GM19395 (cell line): ENCODE data around the gene ATG7.

Source experiments
- ATAC-seq: cut with Tn5 transposase; IDR thresholded peaks from one replicate; pipeline ENCODE4 v1.9.1; 2021; ENCODE audit warnings: mild to moderate bottlenecking, moderate library complexity; ENCODE audit not compliant: unreplicated experiment

ATG7 gene

DNA sequence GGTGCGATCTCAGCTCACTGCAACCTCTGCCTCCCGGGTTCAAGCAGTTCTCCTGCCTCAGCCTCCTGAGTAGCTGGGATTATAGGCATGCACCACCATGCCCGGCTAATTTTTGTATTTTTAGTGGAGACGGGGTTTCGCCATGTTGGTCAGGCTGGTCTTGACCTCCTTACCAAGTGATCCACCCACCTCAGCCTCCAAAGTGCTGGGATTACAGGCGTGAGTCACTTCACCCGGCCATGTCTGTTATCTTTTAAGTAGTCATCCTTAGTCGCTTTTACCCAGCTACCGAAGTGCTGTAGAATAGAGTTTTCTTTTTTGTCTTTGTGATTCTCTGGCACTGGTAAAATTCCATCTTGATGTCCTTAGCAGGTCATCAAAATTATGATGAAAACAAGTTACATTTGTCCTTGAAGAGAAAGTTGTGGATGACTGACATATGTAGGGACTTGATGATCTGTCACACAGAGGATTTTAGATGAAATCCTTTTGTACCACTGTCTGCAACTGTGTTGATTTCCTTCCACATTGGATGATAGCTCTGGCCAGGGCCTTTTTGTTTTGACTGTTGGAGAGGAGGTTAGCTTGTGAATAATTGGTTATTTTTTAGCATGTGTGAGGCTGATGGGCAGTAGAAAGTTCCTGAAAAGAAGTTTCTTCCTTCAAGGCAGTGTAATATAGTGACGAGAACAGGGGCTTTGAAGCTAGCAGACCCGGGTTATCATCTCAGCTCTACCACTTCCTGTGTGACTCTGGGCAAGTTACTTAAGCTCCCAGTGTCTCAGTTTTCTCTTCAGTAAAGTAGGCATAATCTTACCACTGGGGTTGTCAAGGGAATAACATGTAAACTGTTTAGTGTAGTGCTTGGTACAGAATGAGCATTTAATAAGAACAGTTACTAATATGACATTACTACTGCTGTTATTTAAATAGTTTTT is 18.8 kb downstream of the ATG7 start:
- peak; percentile 54 for ATAC-seq

DNA sequence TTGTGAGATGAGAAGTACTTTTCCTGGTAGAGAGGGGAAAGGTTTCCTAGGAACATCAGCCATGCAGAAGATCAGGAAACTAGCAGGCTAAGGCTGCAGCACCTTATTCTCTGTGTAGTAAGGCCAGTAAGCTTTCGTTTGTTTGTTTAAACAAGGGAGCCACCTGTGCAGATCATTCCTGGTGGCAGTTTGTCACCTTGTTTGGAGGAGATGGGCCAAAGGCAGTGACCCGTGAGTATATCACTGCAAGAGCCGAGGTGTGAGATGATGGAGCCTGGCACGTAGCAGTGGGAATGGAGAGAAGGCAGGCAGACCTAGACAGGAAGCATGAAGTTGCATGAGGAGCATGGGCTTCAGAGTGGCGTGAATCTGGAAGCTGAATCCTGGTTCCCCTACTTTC is 19.6 kb downstream of the ATG7 start:
- ATAC-seq: no peak

DNA sequence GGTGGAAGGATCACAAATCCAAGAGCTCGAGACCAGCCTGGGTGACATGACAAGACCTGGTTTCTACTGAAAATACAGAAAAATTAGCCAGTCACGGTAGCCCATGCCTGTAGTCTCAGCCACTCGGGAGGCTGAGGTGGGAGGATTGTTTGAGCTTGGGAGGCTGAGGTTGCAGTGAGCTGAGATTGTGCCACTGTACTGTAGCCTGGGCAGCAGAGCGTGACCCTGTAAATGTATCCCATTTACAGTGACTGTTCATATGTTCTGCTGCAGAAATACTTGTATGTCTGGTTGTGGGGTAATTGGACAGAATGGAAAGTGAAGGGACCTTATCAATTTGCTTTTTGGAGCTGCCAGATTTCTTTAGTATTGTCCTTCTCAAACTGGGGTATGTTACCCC is 24.9 kb downstream of the ATG7 start:
- ATAC-seq: no peak

DNA sequence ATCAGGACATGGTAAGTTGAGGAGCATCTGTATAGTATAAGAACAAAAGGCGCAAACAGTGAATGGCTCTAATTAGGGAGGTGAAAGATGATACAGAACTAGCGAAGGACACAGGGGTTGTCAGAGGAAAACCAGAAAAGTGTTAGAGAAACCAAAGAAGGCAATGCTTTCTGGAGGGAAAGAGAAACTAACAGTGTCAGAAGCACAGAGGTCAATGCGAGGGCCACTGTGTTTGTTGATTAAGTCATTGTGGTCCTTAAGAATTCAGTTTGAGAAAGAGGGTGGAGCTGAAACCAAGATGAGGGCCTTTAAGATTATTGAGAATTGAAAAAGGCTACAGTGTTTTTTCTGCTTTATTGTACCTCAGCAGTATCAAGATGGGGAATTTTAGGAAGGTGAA is 28.8 kb downstream of the ATG7 start:
- peak; percentile 93 for ATAC-seq

DNA sequence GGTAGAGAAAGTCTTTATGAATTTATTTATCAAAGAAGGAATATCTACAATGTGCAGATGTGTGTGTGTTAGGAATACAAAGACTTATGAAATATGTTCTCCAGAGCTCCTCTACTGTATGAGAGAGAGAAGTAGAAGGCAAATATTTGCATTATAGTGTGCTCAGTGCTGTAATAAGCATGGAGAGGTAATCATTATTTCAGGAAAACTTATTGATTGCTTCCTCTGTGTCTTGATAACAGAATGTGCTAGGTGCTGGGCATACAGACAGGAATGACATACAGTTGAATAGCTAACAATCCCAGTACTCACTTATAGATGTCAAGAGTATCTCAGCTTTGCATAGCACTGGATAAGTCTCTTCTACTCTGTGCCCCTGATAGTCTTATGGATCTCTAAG is 30.2 kb downstream of the ATG7 start:
- ATAC-seq: no peak

DNA sequence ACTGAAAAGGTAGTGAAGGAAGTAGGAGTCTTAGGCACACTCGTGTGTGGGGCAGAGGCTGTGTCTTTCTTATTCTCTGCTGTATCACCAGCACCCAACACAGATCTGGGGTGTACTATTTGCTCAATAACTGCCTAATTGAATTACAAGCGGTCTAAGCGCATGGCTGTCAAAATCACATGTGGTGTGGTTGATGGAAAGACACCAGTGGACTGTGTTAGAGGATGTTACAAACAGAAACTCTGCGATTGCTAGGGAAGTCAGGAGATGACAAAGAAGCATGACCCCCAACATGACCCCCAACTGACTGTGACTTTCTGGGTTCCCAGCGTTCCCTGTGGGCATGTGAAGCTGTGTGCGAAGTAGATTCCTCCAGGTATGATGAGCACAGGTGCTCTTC is 32.0 kb downstream of the ATG7 start:
- ATAC-seq: no peak

DNA sequence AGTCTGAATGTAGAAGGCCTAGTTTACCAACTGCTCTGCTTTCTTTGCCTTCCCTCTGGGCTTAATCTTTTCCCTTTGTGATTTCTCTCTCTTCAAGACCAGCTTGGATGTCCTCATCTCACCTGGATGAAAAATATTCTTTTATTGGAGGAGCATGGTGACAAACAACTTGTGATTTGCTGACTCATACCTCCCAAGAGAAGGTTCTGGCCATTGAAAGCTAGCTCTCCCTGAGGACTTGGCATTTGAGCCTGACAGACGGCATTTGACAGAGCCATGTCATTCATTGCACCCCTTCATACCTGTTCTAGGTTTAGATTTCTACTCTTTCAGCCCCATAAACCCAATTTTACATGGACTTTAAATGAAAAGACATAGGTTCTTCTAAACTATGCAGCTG is 33.3 kb downstream of the ATG7 start:
- no peak for ATAC-seq

DNA sequence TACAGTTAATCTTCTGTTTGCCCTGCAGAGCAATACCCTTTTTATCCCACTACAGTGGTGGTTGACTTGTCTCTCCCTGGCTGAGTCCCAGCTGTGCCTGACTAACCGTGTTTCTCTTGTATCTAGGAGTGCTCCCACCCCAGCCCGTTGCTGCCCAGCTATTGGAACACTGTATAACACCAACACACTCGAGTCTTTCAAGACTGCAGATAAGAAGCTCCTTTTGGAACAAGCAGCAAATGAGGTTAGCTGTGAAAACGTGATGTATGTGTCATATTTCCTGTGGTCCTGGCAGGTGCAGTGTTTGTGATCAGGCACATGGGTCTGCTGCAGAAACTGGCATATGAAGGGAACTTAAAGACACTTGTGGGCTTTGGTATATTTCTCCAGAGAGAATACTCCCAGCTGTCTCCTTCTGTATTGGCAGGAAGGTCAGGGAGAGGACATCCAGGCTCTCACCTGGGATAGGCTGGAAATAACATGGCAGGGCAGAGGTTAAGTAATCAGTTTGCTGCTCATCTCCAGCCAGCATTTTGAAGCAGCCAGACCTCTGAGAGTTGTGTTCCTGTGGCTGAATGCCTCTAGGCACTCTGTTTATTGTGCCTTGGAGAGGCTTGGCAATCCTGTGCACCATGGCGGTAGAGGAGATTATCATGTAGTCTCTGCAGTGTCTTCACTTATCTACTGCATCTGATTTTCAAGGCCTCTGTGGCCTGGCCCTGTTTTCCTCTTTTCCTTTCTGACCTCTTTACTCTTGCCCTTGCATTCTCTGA is 34.8 kb downstream of the ATG7 start:
- peak; percentile 61 for ATAC-seq

DNA sequence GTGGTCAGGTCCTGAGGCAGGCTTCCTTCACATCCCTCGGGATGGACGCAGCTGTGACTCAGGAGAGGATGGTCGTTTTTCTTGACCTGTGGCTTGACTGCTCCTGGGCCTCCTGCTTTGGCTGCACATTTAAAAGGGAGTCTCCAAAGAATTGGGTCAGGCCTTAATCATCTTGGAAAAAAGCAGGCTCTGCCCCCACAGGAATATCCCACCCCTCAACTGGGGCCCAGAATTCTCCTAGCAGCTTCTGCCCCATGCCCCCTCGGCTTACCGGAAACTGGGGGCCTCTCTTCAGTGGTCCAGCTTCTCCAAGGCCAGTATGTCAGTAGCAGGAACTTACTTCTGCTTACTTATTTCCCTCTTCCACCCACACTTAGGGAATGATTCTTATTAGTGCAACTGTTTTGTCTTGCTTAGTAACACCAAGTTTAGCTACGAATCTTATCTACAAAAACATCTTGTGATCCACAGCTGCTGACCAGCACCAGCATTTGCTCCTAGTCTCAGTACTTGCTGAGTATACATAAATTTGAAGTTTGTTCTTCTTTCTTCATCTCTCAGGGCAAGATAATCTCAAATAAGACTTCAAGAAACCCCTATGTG is 35.7 kb downstream of the ATG7 start:
- ATAC-seq: no peak

DNA sequence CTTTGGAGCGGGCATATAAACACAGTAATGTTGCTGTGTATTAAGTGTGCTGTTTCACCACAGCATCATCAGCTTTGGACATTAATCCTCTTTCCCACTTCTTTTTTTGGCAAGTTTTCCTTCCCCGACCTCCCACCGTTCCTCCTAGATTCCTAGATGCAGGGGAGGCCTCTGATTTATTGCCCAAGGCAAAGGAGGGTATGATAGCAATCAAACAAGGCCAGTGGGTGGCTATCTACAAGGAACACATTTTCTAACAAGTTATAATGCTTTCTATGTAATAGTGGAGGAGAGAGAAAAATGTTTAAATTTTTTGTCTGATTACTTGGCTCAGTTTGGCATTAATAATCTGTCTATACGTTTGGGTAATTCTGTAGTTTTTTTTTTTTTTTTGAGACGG is 38.1 kb downstream of the ATG7 start:
- ATAC-seq: no peak

DNA sequence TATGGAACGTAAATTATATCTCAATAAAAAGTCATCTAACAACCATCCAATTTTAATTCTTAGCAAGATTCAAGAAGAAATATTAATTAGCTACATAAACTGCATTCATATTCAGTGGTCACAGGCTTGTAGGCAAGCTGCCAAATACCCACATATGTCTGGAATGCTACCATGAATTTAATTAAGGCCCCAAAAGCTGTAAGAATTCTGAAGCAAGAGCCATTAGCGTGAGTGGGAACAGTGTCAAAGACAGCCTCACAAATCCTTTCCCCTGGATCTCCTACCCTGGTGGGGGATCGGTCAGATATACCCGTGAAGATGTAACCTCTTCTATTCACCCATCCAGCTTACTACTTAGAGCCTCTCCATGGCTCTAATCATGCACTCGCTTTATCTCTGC is 40.0 kb downstream of the ATG7 start:
- ATAC-seq: no peak

DNA sequence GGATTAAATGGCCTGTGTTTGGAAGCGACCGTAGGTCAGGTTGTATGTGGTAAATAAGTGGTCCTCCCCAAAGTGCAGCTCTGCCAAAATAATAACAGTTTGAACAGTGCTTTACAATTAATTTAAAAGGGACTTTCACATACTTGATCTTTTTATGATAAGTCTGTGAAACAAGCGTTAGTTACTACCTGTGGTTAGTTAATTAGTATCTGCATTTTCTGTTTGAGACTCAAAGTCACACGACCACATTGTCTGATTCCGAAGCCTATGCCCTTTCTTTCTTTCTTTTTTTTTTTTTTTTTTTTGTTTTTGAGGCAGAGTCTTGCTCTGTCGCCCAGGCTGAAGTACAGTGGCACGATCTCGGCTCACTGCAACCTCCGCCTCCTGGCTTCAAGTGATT is 45.1 kb downstream of the ATG7 start:
- ATAC-seq: no peak

DNA sequence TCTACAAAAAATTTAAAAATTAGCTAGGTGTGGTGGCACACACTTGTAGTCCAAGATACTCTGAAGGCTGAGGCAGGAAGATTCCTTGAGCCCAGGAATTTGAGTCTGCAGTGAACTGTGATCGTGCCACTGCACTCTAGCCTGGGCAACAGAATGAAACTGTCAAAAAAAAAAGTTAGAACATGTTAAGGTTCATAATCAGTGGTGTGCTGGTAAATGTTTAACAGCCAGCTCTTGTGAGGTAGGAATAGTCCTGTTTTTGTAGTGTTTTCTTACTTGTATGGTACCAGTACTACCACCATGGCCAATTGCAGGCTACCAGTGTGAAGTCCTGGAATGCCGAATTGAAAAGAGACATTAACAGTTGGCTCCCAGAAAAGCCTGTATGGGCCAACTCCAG is 50.7 kb downstream of the ATG7 start:
- no peak for ATAC-seq

DNA sequence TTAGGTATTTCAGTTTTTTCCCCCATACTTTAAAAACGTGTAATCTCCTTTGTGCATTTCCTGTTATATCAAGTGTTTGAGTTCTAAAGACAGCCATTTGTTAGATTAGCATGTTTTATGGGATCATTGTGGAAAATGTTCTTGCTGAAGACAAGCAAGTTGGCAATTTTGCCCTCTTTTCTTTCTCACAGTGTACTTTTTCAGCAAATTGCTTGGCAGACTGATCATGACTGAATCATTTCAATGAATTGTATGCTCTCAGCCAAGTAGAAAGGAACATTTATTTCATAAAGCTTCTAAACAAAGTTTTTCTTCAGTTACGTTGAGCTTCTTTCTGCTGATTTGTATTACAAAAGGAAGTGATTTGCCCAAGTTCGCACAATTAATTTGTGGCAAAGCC is 51.6 kb downstream of the ATG7 start:
- no peak for ATAC-seq

DNA sequence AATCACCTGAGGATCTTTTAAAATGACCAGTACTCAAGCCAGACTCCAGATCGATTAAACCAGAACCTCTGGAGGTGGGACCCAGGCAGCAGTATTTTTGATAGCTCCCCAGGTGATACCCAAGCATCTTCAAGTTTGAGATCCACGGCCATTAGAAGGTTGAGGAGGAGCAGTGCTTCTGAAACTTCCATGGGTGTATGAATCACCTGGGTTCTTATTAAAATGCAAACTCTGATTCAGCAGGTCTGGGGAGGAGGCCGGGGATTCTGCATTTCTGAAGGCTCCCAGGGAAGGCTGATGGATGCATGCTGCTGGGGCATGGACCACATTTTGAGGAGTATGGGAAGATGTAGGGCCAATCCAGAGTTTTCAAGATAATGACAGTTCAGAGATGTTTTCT is 55.4 kb downstream of the ATG7 start:
- ATAC-seq: no peak

DNA sequence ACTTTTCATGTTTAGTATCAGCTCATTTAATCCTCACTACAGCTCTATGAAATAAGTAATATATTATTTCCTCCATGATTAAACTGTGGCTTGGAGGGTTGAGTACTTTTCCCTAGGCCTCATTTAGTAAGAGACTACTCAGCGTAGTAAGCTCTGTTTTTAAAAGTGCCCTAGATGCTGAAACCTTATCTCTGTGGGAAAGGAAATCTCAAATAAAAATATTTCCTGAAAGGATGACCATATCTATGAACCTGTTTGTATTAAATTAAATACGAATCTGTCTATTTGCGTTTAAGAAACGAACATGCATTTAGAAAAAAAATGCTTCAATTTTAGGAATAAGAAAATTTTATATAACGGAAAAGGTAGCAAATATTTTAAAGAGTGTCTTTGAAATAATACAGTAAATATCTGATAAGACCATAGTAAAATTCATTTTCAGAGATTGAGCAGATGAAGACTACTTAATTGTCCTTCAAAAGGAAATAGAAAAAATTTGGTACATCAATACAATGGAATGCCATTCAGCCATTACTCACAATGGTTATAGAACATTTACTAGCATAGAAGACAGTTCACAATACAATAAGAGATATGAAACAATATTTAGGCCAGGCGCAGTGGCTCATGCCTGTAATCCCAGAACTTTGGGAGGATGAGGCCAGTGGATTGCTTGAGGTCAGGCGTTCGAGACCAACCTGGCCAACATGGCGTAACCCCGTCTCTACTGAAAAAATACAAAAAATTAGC is 56.2 kb downstream of the ATG7 start:
- ATAC-seq: no peak

DNA sequence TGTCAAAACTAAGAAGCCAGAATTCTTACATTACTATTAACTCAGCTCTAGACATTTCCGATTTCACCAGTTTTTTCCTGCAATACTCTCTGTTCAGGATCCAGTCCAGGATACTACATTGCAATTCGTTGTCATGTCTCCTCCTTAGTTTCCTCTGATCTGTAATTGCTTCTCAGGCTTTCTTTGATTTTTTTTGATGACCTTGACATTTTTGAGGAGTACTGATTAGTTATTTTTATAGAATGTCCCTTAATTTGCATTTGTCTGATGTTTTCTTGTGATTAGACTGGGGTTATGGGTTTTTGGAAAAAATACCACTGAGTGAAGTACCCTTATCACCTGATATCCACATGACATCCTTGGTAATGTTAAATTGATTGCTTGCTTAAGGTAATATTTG is 57.6 kb downstream of the ATG7 start:
- ATAC-seq: no peak

DNA sequence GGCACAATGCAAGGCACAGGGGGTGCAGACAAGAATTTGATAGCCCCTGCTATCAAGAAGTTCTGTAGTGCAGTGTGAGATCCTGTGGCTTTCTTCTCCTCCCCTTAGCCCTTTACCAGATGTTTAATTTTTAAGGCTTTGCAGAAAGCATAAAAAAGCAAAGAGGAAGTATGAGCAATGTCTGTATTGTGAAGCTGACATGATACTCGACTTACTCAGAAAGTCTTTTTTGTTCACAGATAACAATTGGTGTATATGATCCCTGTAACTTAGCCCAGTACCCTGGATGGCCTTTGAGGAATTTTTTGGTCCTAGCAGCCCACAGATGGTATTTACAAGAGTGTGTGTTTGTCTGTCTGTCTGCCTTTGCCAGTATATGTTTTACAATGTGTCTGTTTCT is 58.9 kb downstream of the ATG7 start:
- no peak for ATAC-seq

DNA sequence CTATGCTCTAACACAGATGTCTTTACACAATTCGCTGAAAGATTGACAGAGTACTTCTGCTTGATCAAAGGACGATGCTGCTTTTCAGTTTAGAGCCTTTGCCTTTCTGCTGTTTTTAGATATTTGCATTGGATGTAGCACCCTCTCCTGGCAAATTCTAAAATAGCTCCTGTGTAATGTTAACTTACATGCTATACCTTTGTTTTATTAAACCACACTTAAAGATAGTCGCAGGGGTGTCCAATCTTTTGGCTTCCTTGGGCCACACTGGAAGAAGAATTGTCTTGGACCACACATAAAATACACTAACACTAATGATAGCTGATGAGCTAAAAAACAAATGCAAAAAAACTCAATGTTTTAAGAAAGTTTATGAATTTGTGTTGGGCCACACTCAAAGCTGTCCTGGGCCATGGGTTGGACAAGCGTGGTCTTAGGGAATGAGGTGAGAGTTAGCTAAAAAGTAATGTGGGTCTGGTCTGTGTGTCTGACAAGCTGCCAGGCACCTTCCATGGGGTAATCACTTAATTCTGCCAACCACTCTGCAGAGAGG is 62.9 kb downstream of the ATG7 start:
- no peak for ATAC-seq

DNA sequence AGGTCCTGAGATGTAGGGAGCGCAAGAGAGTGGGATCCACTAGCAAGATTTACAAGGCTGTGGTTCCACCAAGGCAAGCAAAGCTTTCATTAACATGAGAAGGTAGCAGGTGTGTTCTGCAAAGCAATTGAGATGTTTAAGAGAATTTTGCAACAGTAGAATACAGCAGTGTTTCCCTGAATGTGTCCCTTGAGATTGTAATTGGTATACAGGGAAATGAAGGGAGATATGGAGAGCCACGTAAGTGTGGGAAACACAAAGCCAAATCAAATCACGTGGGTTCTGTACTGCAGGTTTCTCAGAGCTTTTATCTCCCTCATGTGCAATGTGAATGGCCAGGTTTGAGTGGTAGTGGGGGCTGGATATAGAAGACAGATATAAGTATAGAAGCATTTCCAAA is 67.3 kb downstream of the ATG7 start:
- no peak for ATAC-seq

DNA sequence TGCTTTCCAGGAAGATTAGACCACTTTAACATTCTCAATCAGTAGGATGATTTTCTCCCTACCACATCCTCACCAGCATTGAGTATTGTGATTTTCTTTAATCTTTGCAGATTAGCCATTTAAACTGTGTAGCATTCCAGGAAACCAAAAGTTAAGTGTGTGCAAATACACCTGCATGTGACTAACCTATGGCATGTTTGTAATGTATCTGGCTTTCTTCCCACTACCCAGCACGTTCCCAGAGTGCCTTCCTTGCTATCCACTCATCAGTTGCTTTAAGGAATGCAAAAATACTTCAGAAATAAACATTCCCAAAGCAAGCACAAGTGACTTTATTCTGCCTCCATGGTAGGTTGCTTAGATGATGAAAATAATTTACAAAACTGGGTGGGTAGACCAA is 74.2 kb downstream of the ATG7 start:
- ATAC-seq: no peak
